ENCODE measurements around the gene SLC8A1.

Gene SLC8A1

GRCh38 chr2:40300391-40300790 lies 151.5 kb downstream of the SLC8A1 start:
- DNase-seq = no peak

GRCh38 chr2:40299781-40300180 lies 152.1 kb downstream of the SLC8A1 start:
- no peak for DNase-seq

- no peak for DNase-seq
Measured at GRCh38 chr2:40299173-40299572, 152.7 kb downstream of the SLC8A1 start.

- DNase-seq = no peak
Measured at GRCh38 chr2:40298026-40298425, 153.9 kb downstream of the SLC8A1 start.

- no peak for DNase-seq
Measured at GRCh38 chr2:40292291-40292690, 159.6 kb downstream of the SLC8A1 start.

- DNase-seq = no peak
Measured at GRCh38 chr2:40289771-40290404, 162.0 kb downstream of the SLC8A1 start.

GRCh38 chr2:40287773-40288172 lies 164.1 kb downstream of the SLC8A1 start:
- no peak for DNase-seq

- DNase-seq = no peak
Measured at GRCh38 chr2:40287195-40287594, 164.7 kb downstream of the SLC8A1 start.

- no peak for DNase-seq
Measured at GRCh38 chr2:40286721-40287120, 165.2 kb downstream of the SLC8A1 start.

- no peak for DNase-seq
Measured at GRCh38 chr2:40285391-40285790, 166.5 kb downstream of the SLC8A1 start.

- no peak for DNase-seq
Measured at GRCh38 chr2:40284797-40285196, 167.1 kb downstream of the SLC8A1 start.

- no peak for DNase-seq
Measured at GRCh38 chr2:40283111-40283909, 168.6 kb downstream of the SLC8A1 start.

- DNase-seq = no peak
Measured at GRCh38 chr2:40282428-40282827, 169.5 kb downstream of the SLC8A1 start.

GRCh38 chr2:40281021-40281940 lies 170.6 kb downstream of the SLC8A1 start:
- DNase-seq = no peak

GRCh38 chr2:40279482-40279881 lies 172.4 kb downstream of the SLC8A1 start:
- no peak for DNase-seq

GRCh38 chr2:40279001-40279400 lies 172.9 kb downstream of the SLC8A1 start:
- no peak for DNase-seq

GRCh38 chr2:40276076-40276475 lies 175.8 kb downstream of the SLC8A1 start:
- no peak for DNase-seq

GRCh38 chr2:40274270-40274669 lies 177.6 kb downstream of the SLC8A1 start:
- DNase-seq = no peak

GRCh38 chr2:40273734-40274182 lies 178.1 kb downstream of the SLC8A1 start:
- no peak for DNase-seq

- no peak for DNase-seq
Measured at GRCh38 chr2:40271094-40271493, 180.8 kb downstream of the SLC8A1 start.

GRCh38 chr2:40270372-40270771 lies 181.5 kb downstream of the SLC8A1 start:
- no peak for DNase-seq

GRCh38 chr2:40268566-40268965 lies 183.3 kb downstream of the SLC8A1 start:
- DNase-seq = no peak

GRCh38 chr2:40266201-40266600 lies 185.7 kb downstream of the SLC8A1 start:
- DNase-seq = no peak
